ENCODE measurements around the gene C18orf63.

GRCh38 chr18:74282755-74283554, 32.7 kb upstream of the C18orf63 start:
- TF ChIP-seq CTCF (IDR thresholded peaks at IDR 0.05) (no peak), POLR2A (IDR thresholded peaks at IDR 0.05) (no peak)
